H9 (cell line): ENCODE measurements around the gene MBIP. TPM values are rescaled to one million over a fixed set of nuclear protein-coding genes. Genes with fewer than 3 reads are reported as not detected.

Experiments used
- DNase-seq: peaks from one replicate; pipeline ENCODE4 v3.0.0-alpha.2; 2017
- H2AFZ ChIP-seq: one replicate; pipeline ENCODE4 v1.6.1; 2013; ENCODE audit warnings: mild to moderate bottlenecking, low read length, control low read depth, moderate library complexity
- H2AK5ac ChIP-seq: 2 replicates; pipeline ENCODE4 v1.6.1; 2013; ENCODE audit warnings: low read length, control low read depth, mixed read lengths; ENCODE audit not compliant: insufficient read length
- H2BK120ac ChIP-seq: one replicate; pipeline ENCODE4 v1.6.1; 2013; ENCODE audit warnings: low read depth, mild to moderate bottlenecking, low read length, control low read depth, inconsistent platforms; ENCODE audit not compliant: poor library complexity, severe bottlenecking
- H2BK12ac ChIP-seq: 2 replicates; pipeline ENCODE4 v1.6.1; 2013; ENCODE audit warnings: low read length, control low read depth, mixed read lengths, low read depth; ENCODE audit not compliant: insufficient read length
- H2BK15ac ChIP-seq: 2 replicates; pipeline ENCODE4 v1.6.1; 2013; ENCODE audit warnings: low read depth, low read length, control low read depth
- H2BK20ac ChIP-seq: one replicate; pipeline ENCODE4 v1.6.1; 2013; ENCODE audit warnings: low read depth, mild to moderate bottlenecking, low read length, control low read depth, inconsistent platforms; ENCODE audit not compliant: poor library complexity, severe bottlenecking
- H2BK5ac ChIP-seq: 2 replicates; pipeline ENCODE4 v1.6.1; 2013; ENCODE audit warnings: low read length, control low read depth, mixed read lengths; ENCODE audit not compliant: insufficient read length
- H3K14ac ChIP-seq: 2 replicates; pipeline ENCODE4 v1.6.1; 2013; ENCODE audit warnings: low read length, control low read depth; ENCODE audit not compliant: insufficient read depth
- H3K18ac ChIP-seq: 2 replicates; pipeline ENCODE4 v1.6.1; 2013; ENCODE audit warnings: low read depth, mild to moderate bottlenecking, mixed read lengths, low read length, control low read depth; ENCODE audit not compliant: insufficient read length
- H3K23ac ChIP-seq: 2 replicates; pipeline ENCODE4 v1.6.1; 2013; ENCODE audit warnings: low read length, control low read depth, mixed read lengths, low read depth; ENCODE audit not compliant: insufficient read length
- H3K23me2 ChIP-seq: 2 replicates; pipeline ENCODE4 v1.6.1; 2013; ENCODE audit warnings: low read depth, mild to moderate bottlenecking, mixed read lengths, low read length, control low read depth; ENCODE audit not compliant: insufficient read length, poor library complexity, severe bottlenecking
- H3K27ac ChIP-seq: 2 replicates; pipeline ENCODE4 v1.5.1; 2013; ENCODE audit warnings: low read length, control low read depth, mixed read lengths, low read depth; ENCODE audit not compliant: insufficient read length
- H3K27me3 ChIP-seq: 2 replicates; pipeline ENCODE4 v1.6.1; 2013; ENCODE audit warnings: low read length, control low read depth, inconsistent platforms; ENCODE audit not compliant: insufficient read depth
- H3K4ac ChIP-seq: 2 replicates; pipeline ENCODE4 v1.6.1; 2013; ENCODE audit warnings: low read depth, mild to moderate bottlenecking, control low read depth, inconsistent platforms, low read length, moderate library complexity
- H3K4me1 ChIP-seq: 2 replicates; pipeline ENCODE4 v1.6.1; 2013; ENCODE audit warnings: low read length, control low read depth, inconsistent platforms; ENCODE audit not compliant: insufficient read depth
- H3K4me2 ChIP-seq: 2 replicates; pipeline ENCODE4 v1.6.1; 2013; ENCODE audit warnings: low read length, control low read depth, mixed read lengths; ENCODE audit not compliant: insufficient read length, insufficient read depth
- H3K56ac ChIP-seq: 2 replicates; pipeline ENCODE4 v1.6.1; 2013; ENCODE audit warnings: low read depth, mild to moderate bottlenecking, mixed read lengths, low read length, control low read depth; ENCODE audit not compliant: insufficient read length
- H3K79me1 ChIP-seq: 2 replicates; pipeline ENCODE4 v1.6.1; 2013; ENCODE audit warnings: low read depth, mild to moderate bottlenecking, moderate library complexity, low read length, control low read depth, inconsistent platforms; ENCODE audit not compliant: insufficient read depth, poor library complexity, severe bottlenecking
- H3K79me2 ChIP-seq: 2 replicates; pipeline ENCODE4 v1.6.1; 2013; ENCODE audit warnings: low read length, control low read depth, inconsistent platforms; ENCODE audit not compliant: insufficient read depth
- H3K9ac ChIP-seq: 2 replicates; pipeline ENCODE4 v1.6.1; 2013; ENCODE audit warnings: low read length, control low read depth, mixed read lengths; ENCODE audit not compliant: insufficient read length; ENCODE audit errors: extremely low read depth
- H3K9me3 ChIP-seq: one replicate; pipeline ENCODE4 v1.6.1; 2013; ENCODE audit warnings: low read depth, low read length, inconsistent platforms; ENCODE audit not compliant: control insufficient read depth
- H3T11ph ChIP-seq: one replicate; pipeline ENCODE4 v1.6.1; 2013; ENCODE audit warnings: mild to moderate bottlenecking, low read length, control low read depth, inconsistent platforms
- H4K20me1 ChIP-seq: one replicate; pipeline ENCODE4 v1.6.1; 2013; ENCODE audit not compliant: control insufficient read depth, insufficient read length, insufficient read depth
- H4K5ac ChIP-seq: 2 replicates; pipeline ENCODE4 v1.6.1; 2013; ENCODE audit warnings: low read depth, mild to moderate bottlenecking, mixed read lengths, low read length, control low read depth; ENCODE audit not compliant: insufficient read length
- H4K8ac ChIP-seq: replicated peaks from 2 replicates; pipeline ENCODE4 v1.6.1; 2013; ENCODE audit warnings: low read length, control low read depth, mixed read lengths, low read depth; ENCODE audit not compliant: insufficient read length
- H4K91ac ChIP-seq: 2 replicates; pipeline ENCODE4 v1.6.1; 2013; ENCODE audit warnings: low read depth, mild to moderate bottlenecking, moderate library complexity, mixed read lengths, low read length, control low read depth; ENCODE audit not compliant: insufficient read length
- H3K27ac Mint-ChIP-seq, 3 experiments: 2 replicates in 2 of 3; 3 replicates in 1 of 3; pipeline ENCODE4 v1.8.0; 2020 to 2021; ENCODE audit warnings: mixed read lengths in 3 of 3, mild to moderate bottlenecking in 1 of 3, moderate library complexity in 1 of 3
- H3K27me3 Mint-ChIP-seq: 2 replicates; pipeline ENCODE4 v1.8.0; 2021; ENCODE audit warnings: low read depth, mild to moderate bottlenecking, moderate library complexity, mixed read lengths
- H3K36me3 Mint-ChIP-seq, 3 experiments: 2 replicates in 2 of 3; 3 replicates in 1 of 3; pipeline ENCODE4 v1.8.0; 2020 to 2021; ENCODE audit warnings: low read depth in 3 of 3, mixed read lengths in 3 of 3; ENCODE audit not compliant: insufficient read depth in 1 of 3
- H3K4me1 Mint-ChIP-seq, 2 experiments: 2 replicates each; pipeline ENCODE4 v1.8.0; 2020; ENCODE audit warnings: mixed read lengths in 2 of 2
- H3K4me3 Mint-ChIP-seq, 2 experiments: 2 replicates in 1 of 2; 3 replicates in 1 of 2; pipeline ENCODE4 v1.8.0; 2020 to 2021; ENCODE audit warnings: mild to moderate bottlenecking in 2 of 2, mixed read lengths in 2 of 2, moderate library complexity in 1 of 2
- H3K9me3 Mint-ChIP-seq, 2 experiments: 2 replicates in 1 of 2; 3 replicates in 1 of 2; pipeline ENCODE4 v1.8.0; 2020; ENCODE audit warnings: mild to moderate bottlenecking in 2 of 2, mixed read lengths in 2 of 2, moderate library complexity in 1 of 2
- CTCF ChIP-seq: fragments of 200-600 bp; sonication (generic); conservative IDR thresholded peaks from 3 replicates; pipeline ENCODE4 v1.8.0; 2021; ENCODE audit warnings: antibody characterized with exemption, mild to moderate bottlenecking
- WGBS: extraction: QIAGEN DNeasy Blood & Tissue Kit; methylation state at CpG from one replicate; pipeline ENCODE4 v1.1.7; 2013; ENCODE audit warnings: missing lambda C conversion rate, low lambda C conversion rate, mixed read lengths; ENCODE audit not compliant: insufficient read length; ENCODE audit errors: extremely low coverage; 5-methylcytosine and 5-hydroxymethylcytosine counted together
- total RNA-seq: library from RNA; stranded (reverse); gene quantifications from 2 replicates; pipeline ENCODE4 v1.2.1, GENCODE V29; 2021

Gene MBIP
- total RNA-seq, 1 experiment from 2014 or later = 29.6 TPM

- peak overlapping the region; percentile 97 to 98 (median 98) for H3K27ac Mint-ChIP-seq
- H3K4me3 Mint-ChIP-seq = peak overlapping the region; percentile 91 to 94
- no peaks in the 10 kb centered on the region for H3K27me3 ChIP-seq
- no peak for DNase-seq
- peaks cover 18% of the 10 kb centered on the region for H3K27me3 Mint-ChIP-seq
- no peak overlapping the region for H2BK5ac ChIP-seq
- H3K79me2 ChIP-seq = peaks cover 8% of the 10 kb centered on the region; the same call in 1 of the 2 replicates
- no peak overlapping the region for H3K27ac ChIP-seq
- no peak overlapping the region for H2BK120ac ChIP-seq
- H3K79me1 ChIP-seq = no peaks in the 10 kb centered on the region
- H2AK5ac ChIP-seq = no peak overlapping the region
- H3K9ac ChIP-seq = peak overlapping the region; percentile 94
- no peak overlapping the region for H2BK15ac ChIP-seq
- H3K4ac ChIP-seq = no peak overlapping the region
- no peaks in the 10 kb centered on the region for H4K20me1 ChIP-seq
- H3K56ac ChIP-seq = no peak overlapping the region
- peak overlapping the region; percentile 84 for H3K18ac ChIP-seq
- TF ChIP-seq CTCF = no peak
- no peak overlapping the region for H3T11ph ChIP-seq
- H3K9me3 Mint-ChIP-seq = peaks cover 0 to 4% of the 10 kb centered on the region in 2 experiments; a peak in 2 of 5 replicates
- H3K9me3 ChIP-seq = no peaks in the 10 kb centered on the region
- H3K14ac ChIP-seq = peak overlapping the region; percentile 93
- H4K8ac ChIP-seq = no peak overlapping the region
- H2AFZ ChIP-seq = no peak overlapping the region
- H4K91ac ChIP-seq = no peak overlapping the region
- H3K36me3 Mint-ChIP-seq = no peaks in the 10 kb centered on the region
- no CpG with 5 or more reads among the region's 9 CpGs for WGBS
- H3K4me1 ChIP-seq = no peaks in the 10 kb centered on the region
- H2BK20ac ChIP-seq = no peak overlapping the region
- H3K4me1 Mint-ChIP-seq = peaks cover 19 to 33% of the 10 kb centered on the region in 2 experiments
- no peak overlapping the region for H2BK12ac ChIP-seq
- H3K4me2 ChIP-seq = peak overlapping the region; percentile 79
- no peak overlapping the region for H4K5ac ChIP-seq
- H3K23ac ChIP-seq = no peak overlapping the region
- H3K23me2 ChIP-seq = peaks cover 3% of the 10 kb centered on the region
These were observed 588 bp downstream of the MBIP start for GRCh38 chr14:36319899-36320199.
